Testis (tissue), 3 donors: Measurements from ENCODE around the gene PARD6B. TPM values are rescaled to one million over a fixed set of nuclear protein-coding genes. Genes with fewer than 3 reads are reported as not detected.

Experiments used
- DNase-seq: peaks from one replicate; pipeline ENCODE4 v3.0.0-alpha.2; 2019
- H3K27ac ChIP-seq, 2 donors: fragments of 200-600 bp; sonication (generic); one replicate each; pipeline ENCODE4 v1.5.1; 2019
- H3K27me3 ChIP-seq: fragments of 200-600 bp; sonication (generic); one replicate; pipeline ENCODE4 v1.5.1; 2019
- H3K36me3 ChIP-seq: fragments of 200-600 bp; sonication (generic); one replicate; pipeline ENCODE4 v1.5.1; 2017; ENCODE audit warnings: low read depth; ENCODE audit errors: missing control alignments
- H3K4me1 ChIP-seq: fragments of 200-600 bp; sonication (generic); one replicate; pipeline ENCODE4 v1.5.1; 2019
- H3K4me3 ChIP-seq, 2 donors: fragments of 200-600 bp; sonication (generic); one replicate each; pipeline ENCODE4 v1.5.1; 2017 to 2019
- H3K9me3 ChIP-seq: fragments of 200-600 bp; sonication (generic); one replicate; pipeline ENCODE4 v1.5.1; 2017
- POLR2A ChIP-seq: fragments of 450-650 bp; IDR thresholded peaks from one replicate; pipeline ENCODE4 v1.6.1; 2017; ENCODE audit warnings: antibody characterized with exemption, mild to moderate bottlenecking, moderate library complexity
- WGBS, 2 donors: methylation state at CpG; one replicate each; pipeline ENCODE4 v1.1.5; 2018; 5-methylcytosine and 5-hydroxymethylcytosine counted together
- intact Hi-C: fragments of 100-400 bp; cut with DNase I; formaldehyde crosslinking; loops from one replicate; pipeline ENCODE4 v1.15.1; 2023; ENCODE audit warnings: low total_unique reads
- polyA plus RNA-seq: library from polyadenylated mRNA; stranded (reverse); fragments of 350-450 nt; fragmentation: Illumina TruSeq; extraction: RNeasy Lipid Tissue Mini Kit (QIAGEN cat#74804); gene quantifications from one replicate; pipeline ENCODE4 v1.2.3, GENCODE V29; 2014; ENCODE audit warnings: low read depth, low replicate concordance; ENCODE audit not compliant: insufficient read depth
- total RNA-seq, 2 donors: library from RNA; depleted of rRNA; stranded (reverse); fragments of >200 nt; gene quantifications; one replicate each; pipeline ENCODE4 v1.2.3, GENCODE V29; 2016
- TF ChIP-seq, protein P1 (sequence below), 3 experiments: fragments of 450-650 bp in 2 of 3; fragments of 200-600 bp in 1 of 3; sonication (generic) in 1 of 3; IDR thresholded peaks; one replicate each; pipeline ENCODE4 v1.5.1; 2016 to 2019; ENCODE audit warnings: antibody characterized with exemption in 3 of 3, mild to moderate bottlenecking in 2 of 3, moderate library complexity in 1 of 3

PARD6B gene
- total and polyA plus RNA-seq, 3 donors from 2014 or later: 3.8 to 17.0 (median 15.4) TPM

GRCh38 chr20:50802289-50802688 lies 70.9 kb downstream of the PARD6B start:
- no peak for TF ChIP-seq POLR2A
- TF ChIP-seq, protein P1, sequence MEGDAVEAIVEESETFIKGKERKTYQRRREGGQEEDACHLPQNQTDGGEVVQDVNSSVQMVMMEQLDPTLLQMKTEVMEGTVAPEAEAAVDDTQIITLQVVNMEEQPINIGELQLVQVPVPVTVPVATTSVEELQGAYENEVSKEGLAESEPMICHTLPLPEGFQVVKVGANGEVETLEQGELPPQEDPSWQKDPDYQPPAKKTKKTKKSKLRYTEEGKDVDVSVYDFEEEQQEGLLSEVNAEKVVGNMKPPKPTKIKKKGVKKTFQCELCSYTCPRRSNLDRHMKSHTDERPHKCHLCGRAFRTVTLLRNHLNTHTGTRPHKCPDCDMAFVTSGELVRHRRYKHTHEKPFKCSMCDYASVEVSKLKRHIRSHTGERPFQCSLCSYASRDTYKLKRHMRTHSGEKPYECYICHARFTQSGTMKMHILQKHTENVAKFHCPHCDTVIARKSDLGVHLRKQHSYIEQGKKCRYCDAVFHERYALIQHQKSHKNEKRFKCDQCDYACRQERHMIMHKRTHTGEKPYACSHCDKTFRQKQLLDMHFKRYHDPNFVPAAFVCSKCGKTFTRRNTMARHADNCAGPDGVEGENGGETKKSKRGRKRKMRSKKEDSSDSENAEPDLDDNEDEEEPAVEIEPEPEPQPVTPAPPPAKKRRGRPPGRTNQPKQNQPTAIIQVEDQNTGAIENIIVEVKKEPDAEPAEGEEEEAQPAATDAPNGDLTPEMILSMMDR (IDR thresholded peaks at IDR 0.05): no peak
- H3K27me3 ChIP-seq: no peaks in the 10 kb centered on the region
- H3K36me3 ChIP-seq: no peaks in the 10 kb centered on the region
- no peak overlapping the region for H3K4me3 ChIP-seq
- H3K9me3 ChIP-seq: no peaks in the 10 kb centered on the region
- no peak overlapping the region for H3K27ac ChIP-seq
- WGBS, 2 donors: 92 to 98% methylated on average over 8 of the region's 8 CpGs
- no peaks in the 10 kb centered on the region for H3K4me1 ChIP-seq
- intact Hi-C loops: no loop called here
- DNase-seq: no peak

DNA sequence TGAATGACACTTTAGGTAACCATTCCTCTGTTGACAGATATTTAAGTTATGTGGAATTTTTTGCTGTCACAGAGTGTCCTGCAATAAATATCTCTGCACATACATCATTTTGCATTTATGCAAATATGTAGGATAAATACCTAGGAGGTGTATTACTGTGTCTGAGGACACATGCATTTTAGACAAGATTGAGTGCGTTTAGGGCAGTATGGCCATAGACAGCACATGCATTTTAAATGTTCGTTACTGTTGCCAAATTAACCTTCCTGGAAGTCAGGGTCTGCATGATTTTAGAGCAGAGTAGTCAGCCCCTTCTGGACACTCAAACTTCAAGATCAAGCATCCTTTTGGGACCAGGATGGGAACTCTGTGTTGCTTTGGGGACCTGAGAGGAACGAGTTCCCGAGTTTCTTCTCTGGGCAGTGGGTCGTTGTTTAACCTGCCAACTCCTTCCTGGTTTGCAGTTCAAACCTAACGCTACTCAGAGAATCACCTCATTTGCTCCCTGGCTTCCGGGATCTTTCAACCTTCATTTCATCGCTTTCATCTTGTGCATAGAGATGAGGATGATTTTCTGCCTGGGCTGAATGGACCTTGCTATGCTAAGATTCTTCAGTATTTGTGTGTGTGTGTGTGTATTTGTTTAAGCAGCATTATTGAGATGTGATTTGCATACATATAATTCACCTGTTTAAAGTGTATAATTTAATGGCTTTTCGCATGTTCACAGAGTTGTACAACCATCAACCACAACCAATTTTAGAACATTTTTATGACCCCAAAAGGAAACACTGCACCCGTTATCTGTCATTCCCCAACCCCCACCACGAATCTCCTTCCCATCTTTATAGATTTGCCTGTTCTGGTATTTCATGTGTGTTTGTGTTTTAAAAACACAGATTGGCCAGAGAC lies 73.3 kb downstream of the PARD6B start:
- WGBS, 2 donors: 60 to 66% methylated on average over 11 of the region's 11 CpGs
- Histone ChIP-seq H3K9me3 (no peaks in the 10 kb centered on the region), H3K27me3 (no peaks in the 10 kb centered on the region), H3K27ac (no peak overlapping the region), H3K4me3 (no peak overlapping the region), H3K4me1 (no peaks in the 10 kb centered on the region), H3K36me3 (no peaks in the 10 kb centered on the region)
- TF ChIP-seq POLR2A: no peak
- TF ChIP-seq, protein P1 (IDR thresholded peaks at IDR 0.05): no peak
- intact Hi-C loops: no loop called here
- DNase-seq: no peak

GRCh38 chr20:50805349-50805684 lies 73.9 kb downstream of the PARD6B start:
- Histone ChIP-seq H3K27ac (no peak overlapping the region), H3K4me1 (no peaks in the 10 kb centered on the region), H3K4me3 (no peak overlapping the region), H3K9me3 (no peaks in the 10 kb centered on the region), H3K36me3 (no peaks in the 10 kb centered on the region), H3K27me3 (no peaks in the 10 kb centered on the region)
- 37 to 44% methylated on average over 1 of the region's 1 CpG for WGBS, 2 donors
- intact Hi-C loops: no loop called here
- TF ChIP-seq, protein P1 (IDR thresholded peaks at IDR 0.05): no peak
- TF ChIP-seq POLR2A: no peak
- no peak for DNase-seq

DNA sequence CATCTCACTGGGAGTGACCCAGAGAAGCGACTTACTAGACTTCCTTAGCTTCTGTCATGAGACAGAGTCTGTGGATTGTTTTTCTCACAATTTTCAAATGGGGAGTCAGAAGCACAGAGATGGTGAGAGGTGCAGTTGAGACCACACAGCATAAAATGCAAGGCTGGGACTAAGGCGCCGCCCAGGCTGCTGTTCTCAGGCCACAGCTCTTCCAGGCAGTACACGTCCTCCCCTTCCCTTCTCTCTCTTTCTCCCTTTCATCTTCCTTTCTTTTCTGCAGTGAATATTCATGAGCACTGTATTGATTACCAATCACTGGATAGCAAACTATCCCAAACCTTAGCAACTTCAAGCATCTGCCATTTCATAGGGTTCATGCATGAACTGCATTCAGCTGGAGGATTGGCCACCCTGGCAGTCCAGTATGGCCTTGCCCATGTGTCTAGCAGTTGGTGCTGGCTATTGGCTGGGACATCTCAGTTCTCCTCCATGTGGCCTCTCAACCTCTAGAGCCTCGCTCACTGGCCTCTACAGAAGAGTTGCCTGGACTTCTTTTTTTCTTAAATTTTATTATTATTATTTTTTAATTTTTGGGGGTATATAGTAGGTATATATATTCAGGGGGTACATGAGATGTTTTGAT lies 74.9 kb downstream of the PARD6B start:
- no peak overlapping the region for H3K4me3 ChIP-seq
- H3K36me3 ChIP-seq: no peaks in the 10 kb centered on the region
- no peaks in the 10 kb centered on the region for H3K9me3 ChIP-seq
- no peaks in the 10 kb centered on the region for H3K27me3 ChIP-seq
- WGBS, 2 donors: 91 to 95% methylated on average over 5 of the region's 5 CpGs
- TF ChIP-seq, protein P1 (IDR thresholded peaks at IDR 0.05): no peak
- no peak for TF ChIP-seq POLR2A
- intact Hi-C loops: no loop called here
- DNase-seq: no peak
- H3K4me1 ChIP-seq: no peaks in the 10 kb centered on the region
- no peak overlapping the region for H3K27ac ChIP-seq

Other genes with a start within 250 kb of the PARD6B start
- 10 to 100 TPM; 42.0 to 44.3 TPM for gene PTPN1, start 221.2 kb upstream of the PARD6B start, total RNA-seq
- gene PTPN1, start 221.2 kb upstream of the PARD6B start, polyA plus RNA-seq: 44.0 TPM
- 10 to 100 TPM; 22.1 to 26.9 TPM for gene RIPOR3, start 40.0 kb upstream of the PARD6B start, total RNA-seq
- gene RIPOR3, start 40.0 kb upstream of the PARD6B start, polyA plus RNA-seq: 11.3 TPM
- 10 to 100 TPM in 1 of 2 donors, 1 to 10 TPM in 1; 7.6 to 10.8 TPM for gene BCAS4, start 63.5 kb downstream of the PARD6B start, total RNA-seq
- gene BCAS4, start 63.5 kb downstream of the PARD6B start, polyA plus RNA-seq: 5.8 TPM
- gene ADNP, start 199.9 kb downstream of the PARD6B start, total RNA-seq: 100 to 1,000 TPM; 101 to 110 TPM
- 83.5 TPM for gene ADNP, start 199.9 kb downstream of the PARD6B start, polyA plus RNA-seq
- 10 to 100 TPM; 44.5 to 54.3 TPM for gene DPM1, start 227.0 kb downstream of the PARD6B start, total RNA-seq
- gene DPM1, start 227.0 kb downstream of the PARD6B start, polyA plus RNA-seq: 71.0 TPM
- 1 to 10 TPM; 7.4 to 9.3 TPM for gene MOCS3, start 227.2 kb downstream of the PARD6B start, total RNA-seq
- 6.5 TPM for gene MOCS3, start 227.2 kb downstream of the PARD6B start, polyA plus RNA-seq